Keratinocyte (primary cell): ENCODE measurements around the gene UGT1A10.

Experiments used
- EZH2 ChIP-seq: IDR thresholded peaks from one replicate; pipeline ENCODE4 v1.6.1; 2012; ENCODE audit warnings: inconsistent platforms, mild to moderate bottlenecking, low read length, moderate library complexity
- TF ChIP-seq, protein P1 (sequence below), 3 experiments: IDR thresholded peaks in 1 of 3; conservative IDR thresholded peaks in 1 of 3; optimal IDR thresholded peaks in 1 of 3; 2 replicates in 2 of 3; 3 replicates in 1 of 3; pipeline versions ENCODE3 to v1.5.1; 2011; ENCODE audit warnings: low read length in 3 of 3, mild to moderate bottlenecking in 3 of 3, moderate library complexity in 2 of 3, control low read depth in 1 of 3, inconsistent platforms in 1 of 3; ENCODE audit not compliant: insufficient read depth in 2 of 3; ENCODE audit errors: extremely low read depth in 1 of 3

DNA sequence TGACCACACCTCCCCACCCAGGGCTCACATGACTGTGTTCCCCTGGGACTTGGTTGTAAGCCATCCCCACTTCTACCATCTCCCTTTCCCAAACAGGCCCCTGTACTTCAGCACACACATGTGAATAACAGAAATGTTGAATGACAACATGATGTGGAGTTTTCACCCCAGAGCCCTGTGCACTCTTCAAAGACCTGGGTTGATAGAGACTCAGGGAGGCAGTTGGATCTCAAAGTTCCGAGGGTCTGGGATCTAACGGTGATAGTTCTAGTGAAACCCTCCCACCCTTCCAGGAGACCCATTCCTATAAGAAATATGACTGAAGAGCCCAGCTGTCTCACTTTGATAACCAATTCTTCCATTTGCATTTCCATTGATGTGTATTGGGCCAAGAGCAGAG lies 141.8 kb downstream of the UGT1A10 start, which contains the start of gene MROH2A:
- TF ChIP-seq, protein P1, sequence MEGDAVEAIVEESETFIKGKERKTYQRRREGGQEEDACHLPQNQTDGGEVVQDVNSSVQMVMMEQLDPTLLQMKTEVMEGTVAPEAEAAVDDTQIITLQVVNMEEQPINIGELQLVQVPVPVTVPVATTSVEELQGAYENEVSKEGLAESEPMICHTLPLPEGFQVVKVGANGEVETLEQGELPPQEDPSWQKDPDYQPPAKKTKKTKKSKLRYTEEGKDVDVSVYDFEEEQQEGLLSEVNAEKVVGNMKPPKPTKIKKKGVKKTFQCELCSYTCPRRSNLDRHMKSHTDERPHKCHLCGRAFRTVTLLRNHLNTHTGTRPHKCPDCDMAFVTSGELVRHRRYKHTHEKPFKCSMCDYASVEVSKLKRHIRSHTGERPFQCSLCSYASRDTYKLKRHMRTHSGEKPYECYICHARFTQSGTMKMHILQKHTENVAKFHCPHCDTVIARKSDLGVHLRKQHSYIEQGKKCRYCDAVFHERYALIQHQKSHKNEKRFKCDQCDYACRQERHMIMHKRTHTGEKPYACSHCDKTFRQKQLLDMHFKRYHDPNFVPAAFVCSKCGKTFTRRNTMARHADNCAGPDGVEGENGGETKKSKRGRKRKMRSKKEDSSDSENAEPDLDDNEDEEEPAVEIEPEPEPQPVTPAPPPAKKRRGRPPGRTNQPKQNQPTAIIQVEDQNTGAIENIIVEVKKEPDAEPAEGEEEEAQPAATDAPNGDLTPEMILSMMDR (optimal IDR thresholded peaks at IDR 0.05 in 1 of 3, IDR thresholded peaks at IDR 0.05 in 1 of 3, conservative IDR thresholded peaks at IDR 0.05 in 1 of 3; ENCODE audit: extremely low read depth in 1 of 3, insufficient read depth in 2 of 3, low read length in 3 of 3) = no peak
- TF ChIP-seq EZH2 = no peak
